HCT116 (cell line): Measurements from ENCODE around the gene TMEM89. TPM values are rescaled to one million over a fixed set of nuclear protein-coding genes. Genes with fewer than 3 reads are reported as not detected.

Source experiments
- ATAC-seq: fragments of 200-7000 bp; cut with Tn5 transposase; 2 replicates; pipeline ENCODE4 v1.9.1; 2020; ENCODE audit warnings: mild to moderate bottlenecking, moderate library complexity
- BruUV-seq: library from RNA; stranded (reverse); fragments of 400-500 nt; replicated peaks from 2 replicates; lab custom pipeline; 2021; lab: Mats Ljungman, UMichigan
- CTCF ChIA-PET: fragments of 300-600 bp; sonication (Branson Sonifier 250); formaldehyde crosslinking; loops from one replicate; lab custom pipeline; 2021; ENCODE audit warnings: antibody characterized with exemption; lab: Charles Lee
- POLR2A ChIA-PET: fragments of 300-600, 350-600 bp; sonication (Branson Sonifier 250); formaldehyde crosslinking; loops from one replicate; lab custom pipeline; 2021; ENCODE audit warnings: antibody characterized with exemption; lab: Charles Lee
- RAD21 ChIA-PET, 2 experiments: fragments of 300-600 bp; sonication (Branson Sonifier 250); formaldehyde crosslinking; loops; one replicate each; lab custom pipeline; 2023; ENCODE audit warnings: low total read pairs in 2 of 2; ENCODE audit not compliant: uncharacterized antibody in 2 of 2, unreplicated experiment in 2 of 2, low non-redundant PET in 1 of 2; lab: Charles Lee
- DNase-seq: peaks from one replicate; pipeline ENCODE4 v3.0.0-alpha.2; 2010; ENCODE audit warnings: low read depth, low spot score
- H2AFZ ChIP-seq: fragments of 200-600 bp; shearing (Covaris generic), sonication (generic); 2 replicates; pipeline ENCODE4 v1.6.1; 2017; ENCODE audit warnings: low read depth, mixed run types, mixed read lengths, antibody characterized with exemption, low read length; ENCODE audit not compliant: poor library complexity, severe bottlenecking
- H3K27ac ChIP-seq: 2 replicates; pipeline ENCODE4 v1.5.1; 2012; ENCODE audit warnings: low read depth, low read length
- H3K27me3 ChIP-seq: fragments of 200-600 bp; sonication (generic); 2 replicates; pipeline ENCODE4 v1.6.1; 2016; ENCODE audit warnings: mixed run types, low read length, mixed read lengths; ENCODE audit not compliant: insufficient read depth
- H3K36me3 ChIP-seq, 2 experiments: fragments of 200-500 bp in 1 of 2; fragments of 200-600 bp in 1 of 2; sonication (Bioruptor generic) in 1 of 2; sonication (generic) in 1 of 2; 2 replicates each; pipeline versions ENCODE4 v1.5.1 to v1.6.1; 2014 to 2016; ENCODE audit warnings: low read length in 2 of 2, inconsistent platforms in 1 of 2, mixed read lengths in 1 of 2, mixed run types in 1 of 2; ENCODE audit not compliant: insufficient read depth in 2 of 2, control insufficient read depth in 1 of 2
- H3K4me1 ChIP-seq, 2 experiments: fragments of 200-600 bp in 1 of 2; sonication (generic) in 1 of 2; 2 replicates each; pipeline versions ENCODE4 v1.5.1 to v1.6.1; 2012 to 2017; ENCODE audit warnings: low read length in 2 of 2, inconsistent platforms in 1 of 2, mild to moderate bottlenecking in 1 of 2, mixed read lengths in 1 of 2, mixed run types in 1 of 2, moderate library complexity in 1 of 2; ENCODE audit not compliant: insufficient read depth in 2 of 2, control insufficient read depth in 1 of 2
- H3K4me2 ChIP-seq: fragments of 200-600 bp; sonication (generic); 2 replicates; pipeline ENCODE4 v1.6.1; 2017; ENCODE audit warnings: mixed run types, low read length, mixed read lengths
- H3K4me3 ChIP-seq, 2 experiments: fragments of 200-600 bp in 1 of 2; sonication (generic) in 1 of 2; replicated peaks in 1 of 2; 2 replicates each; pipeline ENCODE4 v1.5.1; 2011 to 2016; ENCODE audit warnings: low read length in 2 of 2, control low read depth in 1 of 2, low read depth in 1 of 2, mild to moderate bottlenecking in 1 of 2, mixed read lengths in 1 of 2, mixed run types in 1 of 2
- H3K79me2 ChIP-seq: fragments of 200-600 bp; sonication (generic); 2 replicates; pipeline ENCODE4 v1.6.1; 2017; ENCODE audit warnings: mild to moderate bottlenecking, mixed run types, low read length, moderate library complexity, mixed read lengths; ENCODE audit not compliant: insufficient read depth
- H3K9ac ChIP-seq: fragments of 200-600 bp; sonication (generic); 2 replicates; pipeline ENCODE4 v1.6.1; 2016; ENCODE audit warnings: low read length, mixed read lengths
- H3K9me2 ChIP-seq: fragments of 200-600 bp; sonication (generic), shearing (Covaris generic); 2 replicates; pipeline ENCODE4 v1.6.1; 2017; ENCODE audit warnings: mixed run types, mild to moderate bottlenecking, moderate library complexity; ENCODE audit not compliant: insufficient read depth
- H3K9me3 ChIP-seq, 2 experiments: fragments of 200-500 bp in 1 of 2; fragments of 200-600 bp in 1 of 2; sonication (Bioruptor generic) in 1 of 2; sonication (generic) in 1 of 2; 2 replicates each; pipeline ENCODE4 v1.6.1; 2014 to 2017; ENCODE audit warnings: low read length in 2 of 2, mixed read lengths in 2 of 2, inconsistent platforms in 1 of 2, low read depth in 1 of 2, mild to moderate bottlenecking in 1 of 2, mixed run types in 1 of 2, moderate library complexity in 1 of 2; ENCODE audit not compliant: control insufficient read depth in 1 of 2, insufficient read depth in 1 of 2
- H4K20me1 ChIP-seq: fragments of 200-600 bp; sonication (generic), shearing (Covaris generic); 2 replicates; pipeline ENCODE4 v1.6.1; 2017; ENCODE audit warnings: mixed run types, mild to moderate bottlenecking, moderate library complexity; ENCODE audit not compliant: insufficient read depth
- CTCF ChIP-seq, 3 experiments: fragments of 200-600 bp in 1 of 3; sonication (generic) in 1 of 3; IDR thresholded peaks in 2 of 3; conservative IDR thresholded peaks in 1 of 3; 2 replicates each; pipeline ENCODE4 v1.5.1; 2012 to 2017; ENCODE audit warnings: low read depth in 2 of 3, low read length in 2 of 3, antibody characterized with exemption in 1 of 3, borderline replicate concordance in 1 of 3, control low read depth in 1 of 3, mild to moderate bottlenecking in 1 of 3, mixed read lengths in 1 of 3, mixed run types in 1 of 3, moderate library complexity in 1 of 3; ENCODE audit not compliant: insufficient read depth in 1 of 3
- EZH2 ChIP-seq: fragments of 200-600 bp; sonication (generic); IDR thresholded peaks from 2 replicates; pipeline ENCODE4 v1.6.1; 2017; ENCODE audit warnings: antibody characterized with exemption, mixed run types
- FOSL1 ChIP-seq: IDR thresholded peaks from 2 replicates; pipeline ENCODE4 v1.6.1; 2012; ENCODE audit warnings: low read depth
- JUND ChIP-seq: IDR thresholded peaks from 2 replicates; pipeline ENCODE4 v1.6.1; 2012
- POLR2A ChIP-seq: IDR thresholded peaks from 2 replicates; pipeline ENCODE4 v1.7.0; 2011; ENCODE audit warnings: borderline replicate concordance; ENCODE audit not compliant: insufficient read depth, insufficient read length; ENCODE audit errors: extremely low read depth
- POLR2AphosphoS5 ChIP-seq: IDR thresholded peaks from 2 replicates; pipeline ENCODE4 v1.6.1; 2011; ENCODE audit warnings: mild to moderate bottlenecking, low read depth, low read length, moderate library complexity
- SIN3A ChIP-seq: IDR thresholded peaks from 2 replicates; pipeline ENCODE4 v1.6.1; 2012; ENCODE audit warnings: low read depth
- TCF7L2 ChIP-seq: IDR thresholded peaks from 2 replicates; pipeline ENCODE4 v1.7.0; 2011; ENCODE audit warnings: borderline replicate concordance, inconsistent platforms; ENCODE audit not compliant: insufficient read depth, insufficient read length; ENCODE audit errors: extremely low read depth
- ZBTB33 ChIP-seq: IDR thresholded peaks from 2 replicates; pipeline ENCODE4 v1.6.1; 2011; ENCODE audit warnings: mild to moderate bottlenecking, low read length, moderate library complexity; ENCODE audit not compliant: insufficient replicate concordance; ENCODE audit errors: extremely low read depth
- ZFX ChIP-seq: fragments of 450-650 bp; IDR thresholded peaks from 2 replicates; pipeline ENCODE4 v1.6.1; 2017
- ZNF274 ChIP-seq: fragments of 200-500 bp; sonication (Bioruptor generic); IDR thresholded peaks from 2 replicates; pipeline ENCODE4 v1.6.1; 2014; ENCODE audit warnings: mild to moderate bottlenecking, low read depth, low read length, inconsistent platforms
- intact Hi-C: fragments of 100-400 bp; cut with micrococcal nuclease; formaldehyde crosslinking; loops from 2 replicates; pipeline ENCODE4 v1.10.0; 2022
- total RNA-seq: library from RNA; stranded (reverse); gene quantifications from one replicate; pipeline ENCODE4 v1.2.1, GENCODE V29; 2021; ENCODE audit not compliant: unreplicated experiment

Gene TMEM89
- total RNA-seq, 1 experiment from 2014 or later, result 0.49 TPM

GRCh38 chr3:48591436-48591835, 30.1 kb downstream of the TMEM89 start:
- ATAC-seq (no peak), DNase-seq (no peak)
- Histone ChIP-seq H3K27ac (no peak overlapping the region), H3K9me2 (no peaks in the 10 kb centered on the region), H3K27me3 (no peaks in the 10 kb centered on the region)
- RAD21 ChIA-PET, result no interaction called here
- TF ChIP-seq ZBTB33 (no peak), JUND (no peak), POLR2AphosphoS5 (no peak), ZFX (no peak), FOSL1 (no peak), ZNF274 (no peak), POLR2A (no peak), TCF7L2 (no peak), EZH2 (no peak), SIN3A (no peak), CTCF (IDR thresholded peaks at IDR 0.05 in 2 of 3, conservative IDR thresholded peaks at IDR 0.05 in 1 of 3; ENCODE audit: borderline replicate concordance in 1 of 3, insufficient read depth in 1 of 3, low read depth in 2 of 3, low read length in 2 of 3) (no peak)
- TF ChIP-seq, all 23 proteins: peak for 0
- no peak overlapping the region for H3K9ac ChIP-seq
- CTCF ChIA-PET, result no interaction called here
- POLR2A ChIA-PET, result no interaction called here
- H3K36me3 ChIP-seq, result no peaks in the 10 kb centered on the region
- no peak overlapping the region for H3K4me2 ChIP-seq
- H3K79me2 ChIP-seq, result no peaks in the 10 kb centered on the region
- H3K4me3 ChIP-seq, result no peak overlapping the region
- H2AFZ ChIP-seq, result no peak overlapping the region
- intact Hi-C loops, result no loop called here
- H4K20me1 ChIP-seq, result no peaks in the 10 kb centered on the region
- H3K4me1 ChIP-seq, result peaks cover 11 to 18% of the 10 kb centered on the region in 2 experiments
- BruUV-seq, result no TSS peak
- no peaks in the 10 kb centered on the region for H3K9me3 ChIP-seq
